Measurements from ENCODE around the gene MCM10.
A peak's percentile ranks its signal among the peaks of the same experiment; 100 is the strongest.

Gene MCM10

GRCh38 chr10:13161857-13162271, 506 bp downstream of the MCM10 start:
- H3K27ac ChIP-seq = no peak overlapping the region
- no peak for DNase-seq (ENCODE audit: low read depth, low spot score)

DNA sequence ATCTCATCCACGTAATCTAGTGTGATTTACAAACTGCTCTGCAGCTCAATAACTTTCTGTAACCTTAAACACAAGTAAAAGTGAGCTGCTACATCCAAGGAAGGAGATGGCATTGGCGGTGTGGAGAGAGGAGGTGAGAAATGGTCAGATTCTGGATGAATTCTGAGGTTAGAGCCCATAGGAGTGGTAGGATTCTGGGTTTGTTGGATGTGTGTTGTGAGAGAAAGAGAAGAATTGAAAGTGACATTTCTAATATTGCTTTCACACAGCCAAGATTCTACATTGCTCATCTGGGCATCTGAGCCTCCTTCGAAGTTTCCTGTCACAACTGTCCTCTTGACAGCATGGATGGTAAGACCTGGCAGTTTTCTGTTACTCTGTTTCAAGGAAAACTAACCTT, 2.5 kb downstream of the MCM10 start:
- DNase-seq (ENCODE audit: low read depth, low spot score) = no peak
- no peak overlapping the region for H3K27ac ChIP-seq

DNA sequence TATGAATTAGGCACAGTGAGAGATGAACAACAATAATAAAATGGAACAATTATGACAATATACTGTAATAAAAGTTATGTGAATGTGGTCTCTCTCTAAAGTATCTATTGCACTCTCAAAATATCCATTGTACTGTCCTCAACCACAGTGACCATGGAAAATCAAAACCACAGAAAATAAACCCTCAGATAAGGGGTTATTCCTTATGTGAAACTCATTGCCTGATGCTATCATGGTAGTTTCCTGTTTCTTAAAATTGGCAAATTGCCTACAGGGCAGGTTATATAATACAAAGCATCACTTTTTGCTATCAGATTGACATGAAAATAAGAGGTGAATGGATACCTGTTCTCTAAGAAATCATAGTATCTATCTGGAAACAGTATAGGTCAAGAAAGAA, 3.8 kb downstream of the MCM10 start:
- DNase-seq (ENCODE audit: low read depth, low spot score) = no peak
- H3K27ac ChIP-seq = no peak overlapping the region

GRCh38 chr10:13167568-13167967, 6.2 kb downstream of the MCM10 start:
- H3K27ac ChIP-seq = no peak overlapping the region
- DNase-seq (ENCODE audit: low read depth, low spot score) = no peak

DNA sequence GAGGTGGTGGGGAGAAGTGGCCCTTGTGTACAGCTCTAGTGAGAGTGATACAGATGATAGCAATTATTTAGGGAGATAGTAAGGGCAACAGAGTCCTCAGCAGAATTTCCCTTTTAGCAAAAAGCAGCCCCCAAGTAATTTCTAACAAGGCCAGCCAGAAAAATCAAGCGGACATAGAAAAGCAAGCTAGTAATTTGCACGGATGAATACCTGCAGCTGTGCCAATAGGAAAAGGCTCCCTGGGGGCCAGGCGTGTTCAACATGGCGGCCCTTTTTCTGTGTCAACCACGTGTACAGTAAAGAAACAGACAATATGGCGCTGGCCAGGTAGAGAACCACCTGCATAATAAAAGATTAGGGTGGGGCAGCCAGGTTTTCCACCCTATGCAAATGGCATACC, 7.4 kb downstream of the MCM10 start:
- H3K27ac ChIP-seq = no peak overlapping the region
- no peak for DNase-seq (ENCODE audit: low read depth, low spot score)

- H3K27ac ChIP-seq = no peak overlapping the region
- no peak for DNase-seq (ENCODE audit: low read depth, low spot score)
These were observed 12.3 kb downstream of the MCM10 start for GRCh38 chr10:13173616-13174015.

GRCh38 chr10:13180788-13181187, 19.4 kb downstream of the MCM10 start:
- DNase-seq (ENCODE audit: low read depth, low spot score) = no peak
- no peak overlapping the region for H3K27ac ChIP-seq

DNA sequence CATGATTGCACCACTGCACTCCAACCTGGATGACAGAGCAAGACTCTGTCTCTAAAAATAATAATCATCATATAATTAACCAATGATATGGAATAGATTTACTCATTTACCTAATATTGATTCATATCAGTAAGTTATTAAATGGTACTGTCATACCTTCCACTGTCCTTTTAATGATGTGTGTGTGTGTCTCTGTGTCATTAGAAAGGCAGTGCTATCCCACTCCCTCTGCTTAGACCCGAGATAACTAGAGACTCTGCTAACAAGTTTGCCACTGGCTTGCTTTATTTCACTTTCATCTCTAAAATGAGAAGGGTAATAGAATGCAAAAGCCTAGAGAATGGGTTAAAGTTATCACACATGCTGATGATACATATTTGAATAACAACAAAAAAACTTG, 21.1 kb downstream of the MCM10 start:
- H3K27ac ChIP-seq = no peak overlapping the region
- no peak for DNase-seq (ENCODE audit: low read depth, low spot score)

DNA sequence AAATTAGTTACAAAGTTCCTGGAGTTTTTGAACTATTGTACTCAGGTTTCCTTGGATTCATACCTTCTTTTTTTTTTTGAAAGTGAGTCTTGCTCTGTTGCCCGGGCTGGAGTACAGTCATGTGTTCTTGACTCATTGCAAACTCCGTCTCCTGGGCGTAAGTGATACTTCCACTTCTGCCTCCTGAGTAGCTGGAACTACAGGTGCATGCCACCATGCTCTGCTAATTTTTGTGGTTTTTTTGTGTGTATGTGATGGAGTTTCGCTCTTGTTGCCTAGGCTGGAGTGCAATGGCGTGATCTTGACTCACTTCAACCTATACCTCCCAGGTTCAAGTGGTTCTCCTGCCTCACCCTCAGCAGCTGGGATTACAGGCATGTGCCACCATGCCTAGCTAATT, 22.3 kb downstream of the MCM10 start:
- no peak for DNase-seq (ENCODE audit: low read depth, low spot score)
- H3K27ac ChIP-seq = no peak overlapping the region

DNA sequence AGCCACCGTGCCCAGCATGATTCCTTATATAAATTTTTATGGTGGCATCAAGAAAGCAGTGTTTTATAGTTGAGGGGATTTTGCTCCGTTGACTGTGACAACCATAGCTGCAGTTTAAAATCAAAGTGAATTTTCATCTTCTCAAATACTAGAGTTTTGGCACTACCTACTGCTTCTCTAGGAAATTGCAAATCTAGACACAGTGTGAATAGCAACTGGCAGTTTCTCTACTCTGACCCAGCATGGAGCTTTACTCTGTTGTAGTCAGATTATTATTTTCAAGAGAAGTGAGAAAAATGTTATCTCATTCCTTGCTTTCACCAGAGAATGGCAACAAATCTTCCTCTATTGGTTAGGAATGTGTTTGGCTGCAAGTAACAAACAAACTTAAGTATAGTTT, 22.9 kb downstream of the MCM10 start:
- no peak for DNase-seq (ENCODE audit: low read depth, low spot score)
- H3K27ac ChIP-seq = no peak overlapping the region

- H3K27ac ChIP-seq = no peak overlapping the region
- DNase-seq (ENCODE audit: low read depth, low spot score) = no peak
These were observed 23.6 kb downstream of the MCM10 start for GRCh38 chr10:13184730-13185514.

GRCh38 chr10:13187135-13187534, 25.8 kb downstream of the MCM10 start:
- no peak overlapping the region for H3K27ac ChIP-seq
- no peak for DNase-seq (ENCODE audit: low read depth, low spot score)

GRCh38 chr10:13188593-13188992, 27.2 kb downstream of the MCM10 start:
- H3K27ac ChIP-seq = no peak overlapping the region
- DNase-seq (ENCODE audit: low read depth, low spot score) = no peak

DNA sequence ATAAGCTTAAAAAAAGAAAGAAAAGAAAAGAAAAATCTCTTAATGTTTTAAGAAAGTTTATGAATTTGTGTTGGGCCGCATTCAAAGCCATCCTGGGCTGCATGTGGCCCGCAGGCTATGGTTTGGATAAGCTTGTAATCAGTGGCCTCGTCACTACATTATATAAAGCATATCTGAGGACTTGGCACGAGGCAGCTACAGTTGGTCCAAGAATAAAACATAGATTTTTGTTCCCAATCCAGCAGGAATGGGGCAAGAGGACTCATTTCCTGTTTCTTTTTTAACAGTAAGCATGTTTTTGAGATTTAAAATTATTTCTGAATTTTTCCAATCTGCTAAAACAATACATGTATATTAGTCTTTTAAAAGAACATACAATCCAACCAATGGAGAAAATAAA, 28.6 kb downstream of the MCM10 start:
- no peak for DNase-seq (ENCODE audit: low read depth, low spot score)
- no peak overlapping the region for H3K27ac ChIP-seq

DNA sequence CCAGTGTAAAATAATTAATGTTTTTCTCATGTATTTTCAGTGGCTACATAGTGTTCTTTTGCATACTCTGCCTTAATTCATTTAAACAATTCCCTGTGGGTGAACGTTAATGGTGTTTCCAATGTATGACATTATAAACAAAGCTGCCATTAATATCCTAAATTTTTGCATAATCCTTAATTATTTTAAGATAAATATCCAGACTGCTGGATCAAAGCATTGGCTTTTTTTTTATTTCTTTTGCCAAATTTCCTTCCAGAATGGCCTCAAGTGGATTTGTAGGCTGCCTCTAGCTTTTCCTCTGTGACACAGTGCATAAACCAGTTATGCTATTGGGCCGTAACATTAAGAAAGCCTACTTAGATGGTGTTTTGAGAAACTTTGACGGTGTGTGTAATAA, 29.5 kb downstream of the MCM10 start:
- no peak for DNase-seq (ENCODE audit: low read depth, low spot score)
- H3K27ac ChIP-seq = no peak overlapping the region

DNA sequence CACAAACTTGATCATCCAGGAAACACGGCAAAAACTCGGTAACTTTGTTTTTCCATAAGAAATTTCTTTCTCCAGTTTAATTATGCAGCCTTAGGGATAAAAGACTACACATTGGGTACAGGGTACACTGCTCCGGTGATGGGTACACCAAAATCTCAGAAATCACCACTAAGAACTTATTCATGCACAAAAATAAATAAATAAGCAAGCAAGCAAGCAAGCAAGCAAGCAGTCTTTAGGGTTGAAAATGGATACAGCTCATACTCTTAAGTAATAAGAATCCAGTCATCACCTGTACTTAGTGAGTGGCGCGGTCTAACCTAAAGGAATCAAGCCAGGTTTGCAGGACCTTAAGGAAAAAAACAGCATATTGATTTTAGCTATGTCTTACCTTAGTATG, 30.0 kb downstream of the MCM10 start:
- no peak overlapping the region for H3K27ac ChIP-seq
- no peak for DNase-seq (ENCODE audit: low read depth, low spot score)

GRCh38 chr10:13193637-13194036, 32.3 kb downstream of the MCM10 start:
- DNase-seq (ENCODE audit: low read depth, low spot score) = no peak
- H3K27ac ChIP-seq = no peak overlapping the region

GRCh38 chr10:13195016-13195415, 33.7 kb downstream of the MCM10 start:
- DNase-seq (ENCODE audit: low read depth, low spot score) = no peak
- no peak overlapping the region for H3K27ac ChIP-seq

- DNase-seq (ENCODE audit: low read depth, low spot score) = peak; percentile 6
- H3K27ac ChIP-seq = no peak overlapping the region
These were observed 39.8 kb downstream of the MCM10 start for GRCh38 chr10:13201132-13201531.

- no peak overlapping the region for H3K27ac ChIP-seq
- DNase-seq (ENCODE audit: low read depth, low spot score) = no peak
These were observed 44.7 kb downstream of the MCM10 start for GRCh38 chr10:13206091-13206490.

DNA sequence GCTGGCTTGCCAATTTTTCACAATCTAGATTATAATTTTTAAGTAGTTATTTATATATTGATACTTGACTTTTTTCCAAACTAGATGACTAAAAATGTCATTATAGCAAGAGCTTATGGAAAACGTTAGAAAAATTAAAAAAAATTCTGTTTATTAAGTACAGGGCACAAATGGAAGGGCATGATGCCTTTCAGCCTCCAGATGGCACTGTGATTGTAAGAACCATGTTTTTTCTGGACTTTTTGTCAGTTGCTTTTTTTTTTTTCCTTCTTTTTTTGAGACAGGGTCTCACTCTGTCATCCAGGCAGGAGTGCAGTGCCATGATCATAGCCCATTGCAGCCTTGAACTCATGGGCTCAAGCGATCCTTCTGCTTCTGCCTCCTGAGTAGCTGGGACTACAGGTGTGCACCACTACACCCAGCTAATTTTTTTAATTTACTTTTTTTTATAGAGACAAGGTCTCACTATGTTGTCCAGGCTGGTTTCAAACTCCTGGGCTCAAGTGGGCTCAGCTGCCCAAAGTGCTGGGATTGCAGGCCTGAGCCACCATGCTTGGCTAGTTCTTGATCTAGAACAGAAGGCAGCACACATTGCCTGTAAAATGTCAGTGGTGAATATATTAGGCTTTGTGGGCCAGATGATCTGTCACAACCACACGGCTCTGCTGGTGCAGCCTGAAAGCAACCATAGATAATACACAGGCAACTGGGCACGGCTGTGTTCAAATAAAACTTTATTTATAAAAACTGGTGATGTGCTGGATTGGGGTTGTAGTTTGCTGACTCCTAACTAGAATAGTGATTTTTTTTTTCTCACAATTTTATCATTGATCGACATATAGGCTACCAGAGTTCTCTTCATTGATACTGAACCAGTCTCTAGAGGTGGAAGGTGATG, 45.4 kb downstream of the MCM10 start:
- no peak for DNase-seq (ENCODE audit: low read depth, low spot score)
- no peak overlapping the region for H3K27ac ChIP-seq

- no peak for DNase-seq (ENCODE audit: low read depth, low spot score)
- H3K27ac ChIP-seq = no peak overlapping the region
These were observed 51.8 kb downstream of the MCM10 start for GRCh38 chr10:13213163-13213562.
